Thoracic aorta (tissue), 2 donors: ENCODE results near the gene CELA2B. TPM values are rescaled to one million over a fixed set of nuclear protein-coding genes. Genes with fewer than 3 reads are reported as not detected.

ENCODE experiments used
- ATAC-seq: fragments of 150-250 bp; one replicate; pipeline ENCODE4 v1.8.0; 2017; ENCODE audit warnings: low read depth; ENCODE audit not compliant: insufficient number of reproducible peaks, low FRiP score
- DNase-seq: peaks from one replicate; pipeline ENCODE4 v3.0.0-alpha.2; 2020; ENCODE audit warnings: low spot score
- H3K27ac ChIP-seq, 2 donors: fragments of 200-600 bp; sonication (generic); 1 replicate in 1 of 2; 2 replicates in 1 of 2; pipeline ENCODE4 v1.5.1; 2016; ENCODE audit warnings: mild to moderate bottlenecking in 2 of 2, moderate library complexity in 2 of 2
- H3K27me3 ChIP-seq: fragments of 200-600 bp; sonication (generic); replicated peaks from 2 replicates; pipeline ENCODE4 v1.6.0; 2016; ENCODE audit warnings: mild to moderate bottlenecking; ENCODE audit not compliant: insufficient read depth
- H3K36me3 ChIP-seq: fragments of 200-600 bp; sonication (generic); one replicate; pipeline ENCODE4 v1.5.1; 2016
- H3K4me1 ChIP-seq, 2 donors: fragments of 200-600 bp; sonication (generic); 1 replicate in 1 of 2; 2 replicates in 1 of 2; pipeline versions ENCODE4 v1.5.1 to v1.6.0; 2016; ENCODE audit warnings: low read depth in 2 of 2, mild to moderate bottlenecking in 1 of 2; ENCODE audit not compliant: control insufficient read depth in 1 of 2
- H3K4me3 ChIP-seq: fragments of 200-600 bp; sonication (generic); 2 replicates; pipeline ENCODE4 v1.5.1; 2016; ENCODE audit warnings: mild to moderate bottlenecking
- H3K9me3 ChIP-seq: fragments of 200-600 bp; sonication (generic); 2 replicates; pipeline ENCODE4 v1.5.1; 2016
- total RNA-seq, 2 donors: library from RNA; depleted of rRNA; stranded (reverse); fragments of >200 nt; gene quantifications; one replicate each; pipeline versions ENCODE4 v1.1.0 to v1.2.3, GENCODE V29; 2016
- TF ChIP-seq, protein P1 (sequence below): fragments of 200-600 bp; sonication (generic); IDR thresholded peaks from one replicate; pipeline ENCODE4 v1.5.1; 2019; ENCODE audit warnings: antibody characterized with exemption

Gene CELA2B
- total RNA-seq, 2 donors from 2014 or later: not detected

DNA sequence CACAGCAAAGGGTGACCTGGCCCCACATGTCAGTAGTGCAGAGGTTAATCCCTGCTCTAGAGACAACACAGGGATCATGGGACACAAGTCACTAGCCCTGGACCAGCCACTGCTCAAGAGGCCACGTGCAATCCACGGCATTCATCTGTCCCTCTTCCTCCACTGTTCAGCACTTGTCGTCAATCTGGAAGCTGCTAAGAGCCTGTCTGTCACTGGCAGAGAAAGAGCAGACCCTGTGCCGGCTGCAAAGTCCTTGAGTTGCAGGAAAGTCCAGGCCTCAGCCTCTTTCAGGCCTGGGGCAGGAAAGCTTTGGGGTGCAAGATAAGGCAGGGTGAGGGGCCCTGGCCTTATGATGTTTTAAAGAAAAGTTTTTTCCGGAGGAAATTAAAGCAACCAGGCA, 16.7 kb downstream of the CELA2B start:
- Histone ChIP-seq H3K9me3 (no peaks in the 10 kb centered on the region), H3K27ac (no peak overlapping the region), H3K4me1 (no peaks in the 10 kb centered on the region), H3K27me3 (no peaks in the 10 kb centered on the region), H3K36me3 (peaks cover 21% of the 10 kb centered on the region), H3K4me3 (no peak overlapping the region)
- ATAC-seq (no peak), DNase-seq (no peak)
- TF ChIP-seq, protein P1, sequence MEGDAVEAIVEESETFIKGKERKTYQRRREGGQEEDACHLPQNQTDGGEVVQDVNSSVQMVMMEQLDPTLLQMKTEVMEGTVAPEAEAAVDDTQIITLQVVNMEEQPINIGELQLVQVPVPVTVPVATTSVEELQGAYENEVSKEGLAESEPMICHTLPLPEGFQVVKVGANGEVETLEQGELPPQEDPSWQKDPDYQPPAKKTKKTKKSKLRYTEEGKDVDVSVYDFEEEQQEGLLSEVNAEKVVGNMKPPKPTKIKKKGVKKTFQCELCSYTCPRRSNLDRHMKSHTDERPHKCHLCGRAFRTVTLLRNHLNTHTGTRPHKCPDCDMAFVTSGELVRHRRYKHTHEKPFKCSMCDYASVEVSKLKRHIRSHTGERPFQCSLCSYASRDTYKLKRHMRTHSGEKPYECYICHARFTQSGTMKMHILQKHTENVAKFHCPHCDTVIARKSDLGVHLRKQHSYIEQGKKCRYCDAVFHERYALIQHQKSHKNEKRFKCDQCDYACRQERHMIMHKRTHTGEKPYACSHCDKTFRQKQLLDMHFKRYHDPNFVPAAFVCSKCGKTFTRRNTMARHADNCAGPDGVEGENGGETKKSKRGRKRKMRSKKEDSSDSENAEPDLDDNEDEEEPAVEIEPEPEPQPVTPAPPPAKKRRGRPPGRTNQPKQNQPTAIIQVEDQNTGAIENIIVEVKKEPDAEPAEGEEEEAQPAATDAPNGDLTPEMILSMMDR: no peak

DNA sequence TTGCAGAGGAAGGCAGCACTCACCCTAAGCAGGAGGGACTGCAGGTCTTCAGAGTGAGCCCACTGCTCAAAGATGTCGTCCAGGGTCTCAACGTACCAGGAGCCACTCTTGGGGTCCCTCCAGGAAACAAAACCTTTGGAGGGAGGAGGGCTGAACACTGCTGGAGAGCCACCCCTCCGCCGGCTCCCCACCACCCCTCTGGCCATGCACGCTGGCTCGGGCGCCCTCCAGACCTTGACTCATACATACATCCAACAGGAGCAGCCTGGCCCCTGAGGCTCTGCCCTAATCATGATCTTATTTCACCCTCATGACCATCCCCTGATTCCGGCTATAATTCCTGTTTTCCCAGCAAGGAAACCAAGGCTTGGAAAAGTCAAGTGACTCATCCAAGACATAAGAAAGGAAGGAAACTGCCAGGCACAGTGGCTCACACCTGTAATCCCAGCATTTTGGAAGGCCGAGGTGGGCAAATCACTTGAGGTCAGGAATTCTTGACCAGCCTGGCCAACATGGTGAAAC, 18.0 kb downstream of the CELA2B start:
- ATAC-seq (no peak), DNase-seq (no peak)
- TF ChIP-seq, protein P1: no peak
- Histone ChIP-seq H3K27ac (no peak overlapping the region), H3K4me1 (no peaks in the 10 kb centered on the region), H3K9me3 (no peaks in the 10 kb centered on the region), H3K36me3 (peaks cover 21% of the 10 kb centered on the region), H3K4me3 (no peak overlapping the region), H3K27me3 (no peaks in the 10 kb centered on the region)

DNA sequence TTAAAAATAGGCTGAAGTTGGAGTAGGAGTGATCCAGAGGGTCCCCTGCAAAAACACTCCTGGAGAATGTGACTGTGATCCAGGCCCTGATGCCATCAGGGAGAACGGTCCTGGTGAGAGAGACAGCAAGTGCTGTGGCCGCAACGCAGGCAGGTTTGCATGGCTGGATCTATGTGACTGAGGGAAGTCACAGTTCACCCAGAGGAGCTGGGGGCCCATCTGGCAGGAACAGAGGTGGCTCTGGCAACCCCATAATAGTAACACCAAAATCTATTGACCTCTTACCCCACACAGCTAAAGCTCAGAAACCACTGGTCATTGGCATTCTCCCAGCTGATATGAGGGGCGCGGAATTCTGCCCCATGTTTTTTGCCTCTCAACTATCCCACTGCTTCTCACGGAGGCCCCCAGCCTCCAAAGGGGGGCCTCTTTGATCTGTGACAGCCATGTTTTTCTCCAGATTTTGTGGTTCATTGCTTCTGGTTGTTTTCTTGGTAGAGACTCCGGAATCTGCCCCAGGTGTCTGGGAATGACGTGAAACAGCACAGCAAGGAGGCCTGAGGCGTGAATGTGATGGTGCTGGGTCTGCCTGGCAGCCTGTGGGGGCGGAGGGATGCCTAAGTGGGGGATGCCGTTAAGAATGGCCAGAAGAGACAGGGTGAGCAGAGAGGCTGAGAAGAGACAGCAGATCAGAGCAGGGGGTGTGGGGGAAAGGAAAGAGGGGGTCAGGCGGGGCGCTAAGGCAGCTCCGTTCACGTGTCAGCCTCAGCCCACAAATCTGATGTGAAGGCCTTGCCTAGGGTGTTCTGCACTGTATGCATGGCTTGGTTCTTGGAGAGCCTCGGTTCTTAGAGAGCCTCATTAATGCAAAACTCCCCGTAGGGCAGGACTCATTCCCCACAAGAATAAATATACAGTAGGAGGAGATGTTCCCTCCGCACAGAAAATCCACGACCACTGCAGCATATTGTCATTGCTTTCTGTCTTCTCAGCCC, 24.6 kb downstream of the CELA2B start:
- Histone ChIP-seq H3K27me3 (no peaks in the 10 kb centered on the region), H3K4me1 (no peaks in the 10 kb centered on the region), H3K36me3 (peaks cover 13% of the 10 kb centered on the region), H3K27ac (no peak overlapping the region), H3K9me3 (no peaks in the 10 kb centered on the region), H3K4me3 (no peak overlapping the region)
- ATAC-seq (no peak), DNase-seq (no peak)
- TF ChIP-seq, protein P1: no peak

DNA sequence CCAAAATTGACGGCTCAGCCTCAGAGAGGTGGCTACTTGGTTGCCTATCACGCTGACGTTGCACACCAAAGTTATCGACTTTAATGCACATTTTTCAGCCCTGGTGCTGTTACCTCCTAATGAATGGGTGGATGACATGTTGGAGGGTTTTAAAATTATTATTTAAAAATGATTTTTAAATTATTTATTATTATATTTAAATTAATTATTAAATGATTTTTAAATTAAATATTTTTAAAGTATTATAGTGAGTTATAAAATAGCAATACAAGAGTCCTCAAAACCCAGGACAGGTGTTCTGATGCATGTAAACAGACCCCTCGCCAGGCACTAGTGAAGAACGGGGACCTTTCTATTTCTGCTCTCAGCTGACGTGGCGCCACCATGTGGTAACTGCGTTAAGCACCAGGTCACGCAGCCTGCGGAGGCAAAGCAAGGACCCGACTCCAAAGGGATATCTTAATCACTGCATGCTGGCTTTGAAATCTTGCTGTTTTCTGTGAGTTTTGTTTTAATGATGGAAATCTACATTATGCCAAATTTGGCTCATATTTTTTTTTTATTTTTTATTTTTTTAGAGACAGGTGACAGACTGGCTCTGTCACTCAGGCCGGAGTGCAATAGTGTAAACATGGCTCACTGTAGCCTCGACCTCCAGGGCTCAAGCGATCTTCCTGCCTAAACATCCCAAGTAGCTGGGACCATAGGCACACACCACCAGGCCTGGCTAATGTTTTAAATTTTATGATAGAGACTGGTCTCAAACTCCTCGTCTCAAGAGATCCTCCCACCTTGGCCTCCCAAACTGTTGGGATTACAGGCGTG, 25.5 kb downstream of the CELA2B start:
- TF ChIP-seq, protein P1: peak; percentile 11
- Histone ChIP-seq H3K4me1 (no peaks in the 10 kb centered on the region), H3K4me3 (no peak overlapping the region), H3K27me3 (no peaks in the 10 kb centered on the region), H3K9me3 (no peaks in the 10 kb centered on the region), H3K27ac (no peak overlapping the region), H3K36me3 (peaks cover 19% of the 10 kb centered on the region)
- ATAC-seq (no peak), DNase-seq (no peak)

DNA sequence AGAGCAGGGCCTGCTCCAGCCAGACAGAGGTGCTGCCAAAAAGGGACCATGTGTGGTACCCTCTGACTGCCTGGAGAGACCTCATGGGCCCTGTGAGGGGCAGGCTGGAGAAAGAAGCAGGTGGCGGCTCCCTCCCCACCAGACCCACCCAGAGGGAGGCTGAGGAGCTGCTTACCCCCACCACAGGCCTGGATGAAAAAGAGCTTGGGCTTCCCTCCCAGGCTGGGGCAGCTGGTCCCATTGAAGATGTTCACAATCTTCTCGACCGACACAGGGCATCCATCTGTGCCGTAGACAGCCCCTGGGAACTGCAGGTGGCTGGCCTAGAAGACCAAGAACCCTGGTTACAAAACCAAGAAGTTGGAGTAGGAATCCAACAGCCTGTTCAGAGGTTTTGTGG, 28.5 kb downstream of the CELA2B start:
- no peak overlapping the region for H3K27ac ChIP-seq

More for the DNA sequence above, 28.5 kb downstream of the CELA2B start:
- peaks cover 31% of the 10 kb centered on the region for H3K36me3 ChIP-seq
- no peaks in the 10 kb centered on the region for H3K9me3 ChIP-seq
- DNase-seq: no peak
- TF ChIP-seq, protein P1: no peak
- no peak overlapping the region for H3K4me3 ChIP-seq
- no peaks in the 10 kb centered on the region for H3K4me1 ChIP-seq
- ATAC-seq: no peak
- no peaks in the 10 kb centered on the region for H3K27me3 ChIP-seq
